Tibial nerve (tissue), 3 donors: ENCODE results near the gene HCFC1R1.

Experiments
- CTCF ChIP-seq, 5 experiments: fragments of 200-600 bp in 3 of 5; fragments of 450-650 bp in 2 of 5; sonication (generic) in 3 of 5; IDR thresholded peaks; one replicate each; pipeline ENCODE4 v1.5.1; 2016 to 2019; ENCODE audit warnings: antibody characterized with exemption in 5 of 5, mild to moderate bottlenecking in 3 of 5, moderate library complexity in 2 of 5
- POLR2A ChIP-seq, 2 donors: fragments of 450-650 bp; IDR thresholded peaks; one replicate each; pipeline ENCODE4 v1.6.1; 2017; ENCODE audit warnings: antibody characterized with exemption in 2 of 2, mild to moderate bottlenecking in 2 of 2, moderate library complexity in 2 of 2

GRCh38 chr16:3023669-3024478 lies at the start of gene HCFC1R1, which contains the start of gene THOC6:
- peak in 1 of 5 experiments; percentile 29 for TF ChIP-seq CTCF (IDR thresholded peaks at IDR 0.05)
- TF ChIP-seq POLR2A (IDR thresholded peaks at IDR 0.05): peak in 1 of 2 donors; percentile 66
